ENCODE measurements around the gene GGPS1. TPM values are rescaled to one million over a fixed set of nuclear protein-coding genes. Genes with fewer than 3 reads are reported as not detected.

GGPS1 gene
- total RNA-seq, 4 donors from 2014 or later: 6.0 to 17.0 (median 14.1) TPM

GRCh38 chr1:235342471-235342870 is 14.1 kb downstream of the GGPS1 start:
- no peaks in the 10 kb centered on the region for H3K9me3 ChIP-seq
- no peaks in the 10 kb centered on the region for H3K4me1 ChIP-seq
- DNase-seq: no peak
- H3K27me3 ChIP-seq: no peaks in the 10 kb centered on the region
- no peak for TF ChIP-seq POLR2A (IDR thresholded peaks at IDR 0.05)
- TF ChIP-seq, protein P1, sequence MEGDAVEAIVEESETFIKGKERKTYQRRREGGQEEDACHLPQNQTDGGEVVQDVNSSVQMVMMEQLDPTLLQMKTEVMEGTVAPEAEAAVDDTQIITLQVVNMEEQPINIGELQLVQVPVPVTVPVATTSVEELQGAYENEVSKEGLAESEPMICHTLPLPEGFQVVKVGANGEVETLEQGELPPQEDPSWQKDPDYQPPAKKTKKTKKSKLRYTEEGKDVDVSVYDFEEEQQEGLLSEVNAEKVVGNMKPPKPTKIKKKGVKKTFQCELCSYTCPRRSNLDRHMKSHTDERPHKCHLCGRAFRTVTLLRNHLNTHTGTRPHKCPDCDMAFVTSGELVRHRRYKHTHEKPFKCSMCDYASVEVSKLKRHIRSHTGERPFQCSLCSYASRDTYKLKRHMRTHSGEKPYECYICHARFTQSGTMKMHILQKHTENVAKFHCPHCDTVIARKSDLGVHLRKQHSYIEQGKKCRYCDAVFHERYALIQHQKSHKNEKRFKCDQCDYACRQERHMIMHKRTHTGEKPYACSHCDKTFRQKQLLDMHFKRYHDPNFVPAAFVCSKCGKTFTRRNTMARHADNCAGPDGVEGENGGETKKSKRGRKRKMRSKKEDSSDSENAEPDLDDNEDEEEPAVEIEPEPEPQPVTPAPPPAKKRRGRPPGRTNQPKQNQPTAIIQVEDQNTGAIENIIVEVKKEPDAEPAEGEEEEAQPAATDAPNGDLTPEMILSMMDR (IDR thresholded peaks at IDR 0.05): no peak
- H3K27ac ChIP-seq: no peak overlapping the region
- intact Hi-C loops (cut with DNase I): no loop called here
- 93 to 94% methylated on average over 3 of the region's 3 CpGs for WGBS, 2 donors
- H3K36me3 ChIP-seq: peaks cover 0 to 77% (median 4%) of the 10 kb centered on the region in 3 donors
- no peak overlapping the region for H3K4me3 ChIP-seq

DNA sequence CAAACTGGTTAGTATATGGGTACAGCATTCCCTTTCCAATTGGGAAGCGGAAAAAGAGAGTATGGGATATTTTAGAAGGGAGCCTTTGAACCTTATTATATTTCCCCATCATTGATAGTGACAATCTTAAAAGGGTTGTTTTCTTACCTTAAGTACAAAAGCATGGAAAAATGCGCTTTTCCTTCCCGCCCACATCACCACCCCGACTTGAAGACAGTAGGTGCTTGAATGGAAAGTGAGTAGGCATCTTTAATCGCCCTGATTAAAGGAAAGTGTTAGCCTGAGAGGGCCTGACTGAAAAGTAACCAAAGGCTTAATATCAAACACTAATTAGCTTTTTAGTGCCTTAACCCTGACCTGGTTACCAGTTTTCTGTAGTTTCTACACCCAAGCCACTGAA is 15.4 kb downstream of the GGPS1 start:
- Histone ChIP-seq H3K27ac (no peak overlapping the region), H3K4me1 (no peaks in the 10 kb centered on the region), H3K9me3 (no peaks in the 10 kb centered on the region), H3K36me3 (peaks cover 0 to 64% (median 4%) of the 10 kb centered on the region in 3 donors), H3K27me3 (no peaks in the 10 kb centered on the region), H3K4me3 (no peak overlapping the region)
- 91 to 94% methylated on average over 5 of the region's 5 CpGs for WGBS, 2 donors
- DNase-seq: no peak
- intact Hi-C loops (cut with DNase I): no loop called here
- TF ChIP-seq, protein P1 (IDR thresholded peaks at IDR 0.05): no peak
- no peak for TF ChIP-seq POLR2A (IDR thresholded peaks at IDR 0.05)

GRCh38 chr1:235351441-235351840 is 23.1 kb downstream of the GGPS1 start:
- DNase-seq: no peak
- 77 to 90% methylated on average over 3 of the region's 3 CpGs for WGBS, 2 donors
- peaks cover 0 to 5% (median 0%) of the 10 kb centered on the region in 3 donors for H3K36me3 ChIP-seq
- H3K27me3 ChIP-seq: no peaks in the 10 kb centered on the region
- H3K9me3 ChIP-seq: no peaks in the 10 kb centered on the region
- no peaks in the 10 kb centered on the region for H3K4me1 ChIP-seq
- intact Hi-C loops (cut with DNase I): no loop called here
- no peak overlapping the region for H3K4me3 ChIP-seq
- H3K27ac ChIP-seq: no peak overlapping the region
- TF ChIP-seq, protein P1 (IDR thresholded peaks at IDR 0.05): no peak
- TF ChIP-seq POLR2A (IDR thresholded peaks at IDR 0.05): no peak

DNA sequence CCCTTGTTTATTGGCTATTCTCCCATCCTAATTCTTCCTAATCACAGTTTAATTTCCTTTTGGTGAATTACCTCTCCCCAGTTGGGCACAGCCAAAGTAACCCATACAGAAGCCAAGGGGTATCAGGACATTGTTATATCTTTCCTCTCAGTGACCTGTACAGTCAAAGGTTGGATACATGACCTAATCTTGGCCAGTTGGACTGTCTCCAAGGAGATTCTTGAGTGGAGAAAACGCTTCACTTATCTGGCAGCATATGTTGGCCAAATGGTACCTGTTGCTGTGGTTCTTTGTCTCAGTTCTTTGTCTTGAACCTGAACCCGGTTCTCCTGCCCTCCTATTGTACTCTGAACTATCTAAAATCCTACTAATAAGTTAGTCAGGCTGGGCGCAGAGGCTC is 23.5 kb downstream of the GGPS1 start:
- Histone ChIP-seq H3K4me3 (no peak overlapping the region), H3K27ac (no peak overlapping the region), H3K36me3 (peaks cover 0 to under 1% (median 0%) of the 10 kb centered on the region in 3 donors), H3K27me3 (no peaks in the 10 kb centered on the region), H3K4me1 (no peaks in the 10 kb centered on the region), H3K9me3 (no peaks in the 10 kb centered on the region)
- intact Hi-C loops (cut with DNase I): no loop called here
- DNase-seq: no peak
- TF ChIP-seq POLR2A (IDR thresholded peaks at IDR 0.05): no peak
- TF ChIP-seq, protein P1 (IDR thresholded peaks at IDR 0.05): no peak
- WGBS, 2 donors: 74 to 76% methylated on average over 3 of the region's 3 CpGs

DNA sequence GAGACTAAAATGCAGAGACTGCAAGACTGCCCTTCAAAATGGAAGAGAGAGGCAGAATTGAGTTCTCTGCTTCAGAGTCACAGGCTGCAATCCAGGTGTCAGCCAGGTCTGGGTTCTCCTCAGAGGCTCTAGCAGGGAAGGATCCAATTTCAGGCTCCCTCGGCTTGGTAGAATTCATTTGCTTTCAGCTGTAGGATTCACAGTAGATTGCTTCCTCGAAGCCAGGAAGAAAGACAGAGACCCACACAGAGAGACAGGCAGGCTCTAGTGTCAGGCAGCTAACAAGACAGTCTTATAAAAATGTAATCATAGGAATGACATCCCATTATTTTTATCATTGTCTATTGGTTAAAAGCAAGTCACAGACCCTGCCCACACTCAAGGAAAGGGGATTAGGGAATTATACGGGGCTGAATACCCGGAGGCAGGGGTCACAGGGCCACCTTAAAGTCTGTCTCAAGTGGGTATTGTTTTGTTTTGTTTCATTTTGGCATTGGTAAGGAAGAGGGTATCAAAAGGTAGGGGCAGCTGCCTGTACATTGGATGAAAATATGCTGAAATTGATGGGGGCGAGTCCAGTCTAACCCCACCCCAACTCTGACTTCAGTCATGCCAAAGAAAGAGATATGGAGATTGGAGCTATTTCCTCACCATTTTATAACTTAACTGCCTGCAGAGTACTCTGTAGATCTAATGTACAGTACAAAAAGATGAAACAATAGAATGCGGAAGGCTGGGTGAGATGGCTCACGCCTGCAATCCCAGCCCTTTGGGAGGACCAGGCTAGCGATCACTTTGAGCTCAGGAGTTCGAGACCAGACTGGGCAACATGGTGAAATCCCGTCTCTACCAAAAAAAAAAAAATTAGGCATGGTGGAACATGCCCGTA is 29.4 kb downstream of the GGPS1 start:
- no peak for DNase-seq
- H3K4me1 ChIP-seq: no peaks in the 10 kb centered on the region
- H3K27ac ChIP-seq: no peak overlapping the region
- no peak overlapping the region for H3K4me3 ChIP-seq
- no peaks in the 10 kb centered on the region for H3K27me3 ChIP-seq
- WGBS, 2 donors: 62 to 66% methylated on average over 11 of the region's 11 CpGs
- H3K9me3 ChIP-seq: no peaks in the 10 kb centered on the region
- no peak for TF ChIP-seq POLR2A (IDR thresholded peaks at IDR 0.05)
- TF ChIP-seq, protein P1 (IDR thresholded peaks at IDR 0.05): no peak
- no peaks in the 10 kb centered on the region for H3K36me3 ChIP-seq
- intact Hi-C loops (cut with DNase I): no loop called here
